ENCODE data around the gene GYPC.
"Not testable (repeated sequence)": the region's sequence is repeated elsewhere in the genome, so short reads cannot be mapped to it uniquely, and the experiment has no call there.

Gene GYPC

DNA sequence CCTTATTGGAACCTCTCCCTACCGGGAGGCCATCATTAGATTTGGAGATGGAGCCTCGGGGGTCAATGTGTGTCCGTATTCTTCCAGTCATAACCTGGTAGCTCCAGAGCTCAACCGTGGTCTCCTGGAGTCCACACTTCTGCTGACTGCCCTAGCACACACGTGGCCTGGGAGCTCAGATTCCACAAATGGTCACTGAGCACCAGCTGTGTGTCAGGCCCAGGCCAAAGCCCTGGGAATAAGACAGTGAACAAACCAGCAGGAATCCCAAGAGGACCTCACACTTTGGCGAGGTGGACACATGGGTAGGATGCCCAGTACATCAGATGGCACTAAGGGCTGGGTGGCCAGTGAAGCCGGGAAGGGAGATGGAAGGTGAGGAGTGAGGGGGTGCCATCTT lies 15.5 kb downstream of the GYPC start:
- no peak for DNase-seq (ENCODE audit: low read depth)

- no peak for DNase-seq (ENCODE audit: low read depth)
Observed at GRCh38 chr2:126672980-126673605, 17.1 kb downstream of the GYPC start.

DNA sequence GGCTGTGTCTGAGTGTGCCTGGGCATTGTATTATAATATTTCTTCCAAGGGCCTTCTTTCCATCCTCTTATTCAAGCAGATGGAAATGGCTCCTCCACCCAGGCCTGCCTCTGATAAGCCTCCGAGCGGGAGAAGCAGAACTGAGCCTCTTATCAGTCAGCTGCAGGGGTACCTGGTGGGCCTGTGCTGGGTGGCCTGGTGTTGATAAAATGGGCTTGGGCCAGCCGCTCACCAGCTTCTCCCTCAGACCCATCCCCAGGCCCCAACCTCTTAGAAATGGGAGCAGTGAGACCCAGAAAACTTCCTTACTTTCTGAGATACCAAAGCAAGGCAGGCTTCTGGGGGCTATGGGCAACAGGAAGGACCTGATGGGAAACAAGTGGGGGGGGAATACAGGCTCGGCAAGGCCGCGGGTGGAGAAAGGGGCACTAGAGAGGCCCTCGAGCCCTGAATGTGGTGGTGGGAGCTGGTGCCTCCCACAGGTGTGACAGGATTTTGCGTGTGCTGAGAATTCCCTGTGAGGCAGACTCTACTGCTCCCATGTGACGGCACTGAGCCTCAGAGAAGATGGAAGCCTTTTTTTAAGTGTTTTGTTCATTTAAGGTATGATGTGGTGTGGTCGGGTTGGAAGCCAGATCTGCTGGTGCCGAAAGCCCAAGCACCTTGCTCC lies 18.3 kb downstream of the GYPC start:
- no peak for DNase-seq (ENCODE audit: low read depth)

DNA sequence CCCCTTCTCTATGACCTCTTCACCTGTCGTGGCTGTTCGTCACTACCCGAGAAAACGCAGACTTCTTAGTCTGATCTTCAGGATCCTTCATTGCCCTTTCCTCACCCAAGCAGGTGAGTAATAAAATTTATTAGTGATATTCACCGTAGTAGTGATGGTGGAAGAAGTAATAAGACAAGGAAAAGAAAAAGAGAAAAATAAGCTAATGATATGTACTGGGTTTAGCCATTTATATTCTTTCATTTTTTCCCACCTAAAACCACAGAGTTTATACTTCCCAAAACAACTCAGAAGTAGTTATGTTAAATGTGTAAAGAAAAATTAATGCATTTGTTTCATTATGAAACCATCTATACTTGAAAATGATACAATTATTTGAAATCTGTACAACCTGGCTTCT lies 19.7 kb downstream of the GYPC start:
- no peak for DNase-seq (ENCODE audit: low read depth)

DNA sequence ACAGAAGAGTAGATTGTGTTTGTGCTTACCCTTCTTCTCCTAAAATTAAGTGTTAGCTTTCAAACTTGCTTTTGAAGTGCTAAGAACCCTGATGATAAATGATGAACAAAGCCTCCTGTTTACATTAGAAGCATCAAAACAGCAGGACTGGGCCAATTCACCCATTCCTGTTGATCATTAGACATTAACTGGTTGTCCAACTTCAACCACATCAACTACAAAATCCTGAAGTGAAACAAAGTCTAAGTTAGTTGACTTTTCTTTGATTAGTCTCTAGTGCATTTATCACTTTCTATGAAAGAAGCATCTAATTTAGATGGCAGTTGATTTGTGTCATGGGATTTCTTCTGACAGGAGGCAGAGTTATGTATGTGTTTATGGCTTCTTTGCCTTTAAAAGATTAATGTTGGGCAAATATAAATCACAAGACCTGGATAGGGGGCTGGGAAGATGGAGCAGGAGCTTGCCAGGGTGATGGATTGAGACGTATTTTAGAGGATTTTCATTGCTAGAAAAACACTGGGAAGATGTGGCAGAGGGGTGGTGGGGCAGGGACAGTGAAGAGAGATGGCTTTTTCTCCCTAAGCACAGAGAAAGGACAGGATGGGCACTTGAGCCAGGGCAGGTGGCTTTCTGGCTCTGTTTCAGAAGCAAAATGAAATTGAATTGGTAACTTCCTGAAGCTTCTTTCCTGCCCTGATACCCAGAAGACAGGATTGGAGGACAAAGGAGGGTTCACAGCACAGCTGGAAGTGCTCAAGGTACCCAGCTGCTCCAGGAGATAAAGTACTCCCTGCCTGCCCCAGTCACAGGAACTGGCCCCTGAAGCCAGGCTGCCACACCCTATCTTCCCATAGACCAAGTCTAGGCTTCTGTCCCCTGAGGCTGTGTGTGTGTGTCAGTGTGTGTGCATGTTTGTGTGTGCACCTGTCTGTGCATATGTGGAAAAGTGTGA lies 20.5 kb downstream of the GYPC start:
- no peak for DNase-seq (ENCODE audit: low read depth)

DNA sequence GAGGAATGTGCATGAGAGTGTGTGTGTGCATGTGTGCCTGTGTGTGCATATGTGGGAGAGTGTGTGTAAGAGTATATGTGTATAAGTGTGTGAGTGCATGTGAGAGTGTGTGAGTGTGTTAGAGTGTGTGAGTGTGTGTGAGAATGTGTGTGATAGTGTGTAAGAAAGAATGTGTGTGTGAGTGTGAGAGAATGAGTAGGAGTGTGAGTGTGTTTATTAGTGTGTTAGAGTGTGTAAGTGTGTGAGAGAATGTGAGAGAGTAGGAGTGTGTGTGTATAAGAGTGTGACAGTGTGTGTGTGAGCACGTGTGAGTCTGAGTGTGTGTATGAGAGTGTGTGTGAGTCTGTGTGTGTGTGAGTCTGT lies 21.2 kb downstream of the GYPC start:
- DNase-seq (ENCODE audit: low read depth): no peak

DNA sequence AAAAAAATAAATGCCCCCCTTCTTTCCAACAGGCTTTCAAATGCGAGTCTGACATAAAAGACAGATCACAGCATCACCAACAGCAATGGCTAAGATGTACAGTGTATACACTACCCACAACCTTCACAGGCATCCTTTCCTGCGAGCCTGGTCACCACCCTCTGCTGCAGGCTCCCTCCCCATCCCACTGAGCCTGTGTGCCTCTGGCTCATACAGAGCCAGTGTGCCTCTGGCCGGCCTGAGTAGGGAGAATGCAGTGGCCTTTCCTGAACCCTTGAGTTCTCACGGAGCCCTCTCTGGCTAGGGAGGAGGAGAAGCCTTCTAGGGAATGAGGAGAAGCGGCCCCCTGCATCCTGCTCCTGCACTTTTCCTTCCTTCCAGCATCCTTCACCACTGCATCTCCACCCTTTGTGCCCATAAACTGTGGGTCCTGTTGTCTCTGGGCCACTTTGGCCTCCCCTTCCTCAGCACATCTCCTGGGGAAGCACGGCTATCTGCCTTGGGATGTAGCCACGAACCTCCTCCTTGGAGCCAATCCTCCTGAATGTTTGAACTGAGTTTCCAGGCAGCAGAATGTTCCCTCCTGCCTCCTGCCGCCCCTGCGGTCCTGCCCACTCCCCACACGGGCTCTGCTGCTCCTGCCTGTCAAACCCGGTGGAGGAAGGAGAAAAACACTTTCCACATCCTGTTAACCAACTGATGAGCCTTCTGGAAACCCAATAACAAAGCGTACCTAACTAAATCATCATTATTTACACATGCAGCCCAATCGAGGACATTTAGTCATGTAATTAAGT lies 22.5 kb downstream of the GYPC start:
- no peak for DNase-seq (ENCODE audit: low read depth)

GRCh38 chr2:126679094-126679713 lies 23.2 kb downstream of the GYPC start:
- no peak for DNase-seq (ENCODE audit: low read depth)

DNA sequence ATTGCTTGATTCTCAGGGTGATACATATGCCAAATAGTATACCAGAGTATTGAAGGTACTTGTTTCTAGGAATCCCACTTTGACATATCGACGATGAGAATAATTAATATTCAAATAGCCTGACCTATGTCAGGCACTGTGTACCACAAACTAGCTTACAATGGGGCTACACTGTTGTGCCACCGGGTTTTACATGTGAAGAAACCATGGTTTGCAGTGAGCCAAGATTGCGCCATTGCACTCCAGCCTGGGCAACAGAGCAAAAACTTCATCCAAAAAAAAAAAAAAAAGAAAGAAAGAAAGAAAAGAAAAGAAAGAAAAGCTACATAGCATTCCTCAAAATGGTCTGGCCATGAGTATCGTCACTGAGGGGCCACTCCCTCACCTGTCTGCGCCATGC lies 25.5 kb downstream of the GYPC start:
- no peak for DNase-seq (ENCODE audit: low read depth)

DNA sequence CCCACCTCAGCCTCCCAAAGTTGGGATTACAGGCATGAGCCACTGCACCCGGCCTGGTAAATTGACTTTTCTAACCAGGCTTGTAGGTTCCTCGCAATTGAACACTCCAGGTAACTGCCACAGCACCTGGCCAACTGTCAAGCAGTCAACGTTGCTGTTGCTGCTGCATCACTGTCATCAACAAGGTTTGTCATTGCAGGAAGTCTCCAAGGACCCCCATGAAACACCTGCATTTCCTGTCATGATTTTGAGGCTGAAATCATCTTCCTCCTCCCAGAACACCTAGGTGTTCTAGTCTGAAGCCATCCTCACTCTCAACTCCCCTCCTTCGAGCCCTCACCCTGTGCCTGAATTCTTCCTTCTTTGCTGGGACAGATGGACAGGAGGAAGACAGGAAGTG lies 29.7 kb downstream of the GYPC start:
- DNase-seq (ENCODE audit: low read depth): no peak

DNA sequence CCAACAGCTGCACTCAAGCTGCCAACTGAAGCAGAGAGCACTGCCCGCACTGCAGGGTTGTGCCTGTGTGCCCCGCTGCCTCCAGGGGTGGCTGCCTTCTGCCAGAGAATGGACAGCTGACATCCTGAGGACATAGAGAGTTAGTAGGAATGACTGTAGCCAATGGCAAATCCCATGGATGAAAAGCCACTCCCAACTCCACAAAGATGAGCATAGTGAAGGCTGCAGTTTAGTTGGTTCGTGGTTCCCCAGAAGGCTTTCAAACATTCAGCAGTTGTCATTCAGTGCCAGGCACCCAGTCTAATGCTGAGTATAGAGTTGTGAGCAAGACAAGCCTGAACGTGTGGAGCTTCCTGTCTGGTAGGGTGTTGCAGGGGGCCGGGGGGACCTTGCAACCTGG lies 30.3 kb downstream of the GYPC start:
- DNase-seq (ENCODE audit: low read depth): no peak

DNA sequence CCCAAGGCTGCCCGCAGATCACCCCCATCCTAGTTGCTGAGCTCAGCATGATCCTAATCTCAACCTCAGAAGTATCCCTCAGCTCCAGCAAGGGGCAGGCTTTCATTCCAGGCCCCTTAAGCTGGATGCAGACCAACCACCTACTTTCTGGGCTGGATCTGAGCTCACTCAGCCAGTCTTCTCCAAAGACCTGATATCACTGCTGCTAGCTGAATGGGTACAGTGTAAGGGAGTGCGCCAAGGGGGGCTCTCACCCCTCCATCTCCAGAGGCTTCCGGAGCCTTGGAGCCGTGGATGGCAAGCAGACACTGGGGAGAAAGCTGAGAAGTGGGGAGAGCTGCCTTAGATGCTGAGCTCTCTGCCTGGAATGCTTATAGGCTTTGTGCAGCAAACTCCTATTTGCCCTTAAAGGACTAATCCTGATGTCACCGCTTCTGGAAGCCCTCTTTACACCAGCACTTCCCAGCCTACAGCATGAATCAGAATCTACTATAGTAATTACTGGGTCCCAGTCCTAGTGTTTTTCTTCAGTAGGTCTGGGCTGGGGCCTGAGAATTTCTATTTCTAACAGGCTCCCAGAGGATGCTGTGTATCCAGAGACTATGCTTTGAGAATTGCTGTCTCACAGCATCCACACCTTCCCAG lies 31.0 kb downstream of the GYPC start:
- no peak for DNase-seq (ENCODE audit: low read depth)

DNA sequence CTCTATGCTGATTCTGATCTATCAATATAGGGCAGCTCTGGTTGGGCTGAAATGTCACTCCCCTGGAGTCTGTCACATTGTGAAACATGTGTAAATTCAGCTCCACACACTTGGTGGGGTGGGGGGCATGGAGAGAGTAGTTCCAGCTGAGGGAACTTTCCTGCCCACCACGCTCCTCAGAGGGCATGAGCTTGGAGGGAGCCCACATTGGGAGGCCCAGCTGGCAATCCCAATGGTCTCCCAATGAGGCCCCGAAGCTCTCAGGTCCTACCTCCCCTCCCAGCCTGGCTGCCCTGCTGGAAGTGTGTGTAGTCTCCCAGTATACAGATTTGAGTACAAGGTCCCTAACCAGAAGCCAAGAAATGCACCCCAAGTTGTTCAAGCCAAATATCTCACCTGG lies 31.5 kb downstream of the GYPC start:
- no peak for DNase-seq (ENCODE audit: low read depth)

- not testable (repeated sequence) for DNase-seq (ENCODE audit: low read depth)
Observed at GRCh38 chr2:126688594-126688993, 32.6 kb downstream of the GYPC start.

- DNase-seq (ENCODE audit: low read depth): not testable (repeated sequence)
Observed at GRCh38 chr2:126692241-126692640, 36.3 kb downstream of the GYPC start.

- DNase-seq (ENCODE audit: low read depth): not testable (repeated sequence)
Observed at GRCh38 chr2:126692934-126693592, 37.1 kb downstream of the GYPC start.

- DNase-seq (ENCODE audit: low read depth): no peak
Observed at GRCh38 chr2:126696644-126697520, 40.9 kb downstream of the GYPC start.

GRCh38 chr2:126698376-126698775 lies 42.4 kb downstream of the GYPC start:
- DNase-seq (ENCODE audit: low read depth): no peak

- no peak for DNase-seq (ENCODE audit: low read depth)
Observed at GRCh38 chr2:126699018-126699417, 43.1 kb downstream of the GYPC start.

Measured in HS-27A (cell line).